Stimulated activated CD4-positive, alpha-beta T cell treated with anti-CD3 and anti-CD28 coated beads, Interleukin-1b, Interleukin-23, amount 100 ng/mL, for 48 hours (primary cell): ENCODE results near the gene NPC2.
"Not testable (repeated sequence)": the region's sequence is repeated elsewhere in the genome, so short reads cannot be mapped to it uniquely, and the experiment has no call there.

Experiments used
- DNase-seq: peaks from one replicate; pipeline ENCODE4 v3.0.0-alpha.2; 2020

Gene NPC2

GRCh38 chr14:74492776-74493342 is at the start of gene NPC2:
Gene NPC2, minus strand, starts transcription at chr14:74493305. Its CDS starts 31 bp downstream, at chr14:74493274.
- DNase-seq = no peak

GRCh38 chr14:74542056-74542685 is 49.1 kb upstream of the NPC2 start:
- DNase-seq = no peak

GRCh38 chr14:74541225-74541624 is 48.1 kb upstream of the NPC2 start:
- no peak for DNase-seq

GRCh38 chr14:74539503-74539902 is 46.4 kb upstream of the NPC2 start:
- no peak for DNase-seq

GRCh38 chr14:74538411-74539391 is 45.6 kb upstream of the NPC2 start:
- DNase-seq = no peak

GRCh38 chr14:74536336-74536735 is 43.2 kb upstream of the NPC2 start:
- not testable (repeated sequence) for DNase-seq

GRCh38 chr14:74535756-74536325 is 42.7 kb upstream of the NPC2 start:
- no peak for DNase-seq

GRCh38 chr14:74533576-74533975 is 40.5 kb upstream of the NPC2 start:
- no peak for DNase-seq

GRCh38 chr14:74532246-74532645 is 39.1 kb upstream of the NPC2 start:
- no peak for DNase-seq

- DNase-seq = no peak
These were observed 38.4 kb upstream of the NPC2 start for GRCh38 chr14:74531467-74531866.

- no peak for DNase-seq
These were observed 37.9 kb upstream of the NPC2 start for GRCh38 chr14:74531006-74531405.

- no peak for DNase-seq
These were observed 35.8 kb upstream of the NPC2 start for GRCh38 chr14:74528886-74529285.

- DNase-seq = no peak
These were observed 35.3 kb upstream of the NPC2 start for GRCh38 chr14:74528406-74528805.

GRCh38 chr14:74527736-74528280 is 34.7 kb upstream of the NPC2 start:
- DNase-seq = no peak

GRCh38 chr14:74526854-74527585 is 33.9 kb upstream of the NPC2 start:
- DNase-seq = no peak

- DNase-seq = no peak
These were observed 32.3 kb upstream of the NPC2 start for GRCh38 chr14:74525361-74525851.

GRCh38 chr14:74524812-74525135 is 31.7 kb upstream of the NPC2 start:
- no peak for DNase-seq

GRCh38 chr14:74524076-74524811 is 31.1 kb upstream of the NPC2 start:
- no peak for DNase-seq

GRCh38 chr14:74522740-74523139 is 29.6 kb upstream of the NPC2 start:
- DNase-seq = no peak

GRCh38 chr14:74521756-74522155 is 28.7 kb upstream of the NPC2 start:
- DNase-seq = no peak

GRCh38 chr14:74519316-74520074 is 26.4 kb upstream of the NPC2 start:
- DNase-seq = no peak
